NT2/D1 (cell line): Measurements from ENCODE around the gene RHOB.

ENCODE experiments used
- SUZ12 ChIP-seq: IDR thresholded peaks from 2 replicates; pipeline ENCODE4 v1.6.1; 2011; ENCODE audit not compliant: insufficient read length, insufficient read depth; ENCODE audit errors: extremely low read depth
- ZNF274 ChIP-seq: IDR thresholded peaks from 2 replicates; pipeline ENCODE4 v1.6.1; 2011; ENCODE audit warnings: mild to moderate bottlenecking, low read depth, low read length

GRCh38 chr2:20430461-20431300 is 16.2 kb upstream of the RHOB start:
- no peak for TF ChIP-seq ZNF274
- no peak for TF ChIP-seq SUZ12
